Measurements from ENCODE around the gene CDH4.

- no peak for TF ChIP-seq CTCF (CRISPR knock-in tag; IDR thresholded peaks at IDR 0.05)
- no peak for TF ChIP-seq USF2 (IDR thresholded peaks at IDR 0.05; ENCODE audit: low read depth, low read length)
- no peak for TF ChIP-seq USF2 (CRISPR knock-in tag; IDR thresholded peaks at IDR 0.05; ENCODE audit: borderline replicate concordance)
- no peak for TF ChIP-seq ZNF776 (CRISPR knock-in tag; IDR thresholded peaks at IDR 0.05)
- TF ChIP-seq NFAT5 (CRISPR knock-in tag; IDR thresholded peaks at IDR 0.05), result no peak
These were observed 583.8 kb downstream of the CDH4 start for GRCh38 chr20:61835791-61836350.

Measured in HepG2 (cell line).